T follicular helper cell (primary cell): ENCODE results near the gene RIN3.

Source experiments
- DNase-seq: peaks from one replicate; pipeline ENCODE4 v3.0.0-alpha.2; 2020; ENCODE audit warnings: low read depth

RIN3 gene

GRCh38 chr14:92650581-92651105, 137.1 kb downstream of the RIN3 start:
- no peak for DNase-seq

- peak; percentile 52 for DNase-seq
Observed at GRCh38 chr14:92651106-92651757, 137.7 kb downstream of the RIN3 start.

GRCh38 chr14:92651758-92652406, 138.3 kb downstream of the RIN3 start:
- no peak for DNase-seq

- no peak for DNase-seq
Observed at GRCh38 chr14:92652413-92653151, 139.0 kb downstream of the RIN3 start.

GRCh38 chr14:92653162-92653651, 139.6 kb downstream of the RIN3 start:
- no peak for DNase-seq

- no peak for DNase-seq
Observed at GRCh38 chr14:92654239-92654901, 140.8 kb downstream of the RIN3 start.

- DNase-seq, result no peak
Observed at GRCh38 chr14:92655419-92656201, 142.0 kb downstream of the RIN3 start.

- no peak for DNase-seq
Observed at GRCh38 chr14:92656306-92657081, 142.9 kb downstream of the RIN3 start.

GRCh38 chr14:92657457-92658142, 144.0 kb downstream of the RIN3 start:
- DNase-seq, result no peak

GRCh38 chr14:92658160-92658559, 144.6 kb downstream of the RIN3 start:
- DNase-seq, result no peak

GRCh38 chr14:92658684-92659083, 145.1 kb downstream of the RIN3 start:
- DNase-seq, result no peak

GRCh38 chr14:92659765-92660561, 146.4 kb downstream of the RIN3 start:
- DNase-seq, result no peak

GRCh38 chr14:92660571-92660970, 147.0 kb downstream of the RIN3 start:
- no peak for DNase-seq

- DNase-seq, result no peak
Observed at GRCh38 chr14:92663049-92663448, 149.5 kb downstream of the RIN3 start.

- no peak for DNase-seq
Observed at GRCh38 chr14:92665661-92666110, 152.1 kb downstream of the RIN3 start.

- no peak for DNase-seq
Observed at GRCh38 chr14:92666251-92666650, 152.7 kb downstream of the RIN3 start.

- no peak for DNase-seq
Observed at GRCh38 chr14:92668276-92668973, 154.8 kb downstream of the RIN3 start.

- no peak for DNase-seq
Observed at GRCh38 chr14:92670160-92670559, 156.6 kb downstream of the RIN3 start.
